Calu3 (cell line): ENCODE measurements around the gene ETS1. TPM values are rescaled to one million over a fixed set of nuclear protein-coding genes. Genes with fewer than 3 reads are reported as not detected.

ENCODE experiments used
- BruUV-seq: library from RNA; stranded (reverse); fragments of 400-500 nt; replicated peaks from 2 replicates; lab custom pipeline; 2021; lab: Mats Ljungman, UMichigan
- CTCF ChIA-PET: fragments of 300-600 bp; sonication (Branson Sonifier 250); formaldehyde crosslinking; loops from one replicate; lab custom pipeline; 2022; ENCODE audit warnings: antibody characterized with exemption; lab: Charles Lee
- DNase-seq: peaks from one replicate; pipeline ENCODE4 v3.0.0; 2022
- H3K27ac Mint-ChIP-seq: one replicate; pipeline ENCODE4 v1.8.0; 2022; ENCODE audit warnings: mixed read lengths; ENCODE audit not compliant: unreplicated experiment
- H3K27me3 Mint-ChIP-seq: one replicate; pipeline ENCODE4 v1.8.0; 2022; ENCODE audit warnings: mixed read lengths; ENCODE audit not compliant: unreplicated experiment
- H3K36me3 Mint-ChIP-seq: one replicate; pipeline ENCODE4 v1.8.0; 2022; ENCODE audit warnings: mild to moderate bottlenecking, moderate library complexity, mixed read lengths; ENCODE audit not compliant: insufficient read depth, unreplicated experiment
- H3K4me1 Mint-ChIP-seq: one replicate; pipeline ENCODE4 v1.8.0; 2022; ENCODE audit warnings: mild to moderate bottlenecking, low read depth, mixed read lengths; ENCODE audit not compliant: unreplicated experiment
- H3K4me3 Mint-ChIP-seq: one replicate; pipeline ENCODE4 v1.8.0; 2022; ENCODE audit warnings: mild to moderate bottlenecking, low read depth, moderate library complexity, mixed read lengths; ENCODE audit not compliant: unreplicated experiment
- H3K9me3 Mint-ChIP-seq: one replicate; pipeline ENCODE4 v1.8.0; 2022; ENCODE audit warnings: low read depth, mixed read lengths; ENCODE audit not compliant: unreplicated experiment
- intact Hi-C: fragments of 100-400 bp; cut with micrococcal nuclease; formaldehyde crosslinking; loops from one replicate; pipeline ENCODE4 v1.10.0; 2022; ENCODE audit not compliant: unreplicated experiment
- total RNA-seq: library from RNA; stranded (reverse); gene quantifications from 2 replicates; pipeline ENCODE4 v1.2.3, GENCODE V29; 2022
- TF ChIP-seq, protein P1 (sequence below): fragments of 200-600 bp; IDR thresholded peaks from one replicate; pipeline ENCODE4 v1.8.0; 2022; ENCODE audit warnings: antibody characterized with exemption; ENCODE audit not compliant: unreplicated experiment

Gene ETS1
- total RNA-seq, 1 experiment from 2014 or later, result 38.4 TPM

DNA sequence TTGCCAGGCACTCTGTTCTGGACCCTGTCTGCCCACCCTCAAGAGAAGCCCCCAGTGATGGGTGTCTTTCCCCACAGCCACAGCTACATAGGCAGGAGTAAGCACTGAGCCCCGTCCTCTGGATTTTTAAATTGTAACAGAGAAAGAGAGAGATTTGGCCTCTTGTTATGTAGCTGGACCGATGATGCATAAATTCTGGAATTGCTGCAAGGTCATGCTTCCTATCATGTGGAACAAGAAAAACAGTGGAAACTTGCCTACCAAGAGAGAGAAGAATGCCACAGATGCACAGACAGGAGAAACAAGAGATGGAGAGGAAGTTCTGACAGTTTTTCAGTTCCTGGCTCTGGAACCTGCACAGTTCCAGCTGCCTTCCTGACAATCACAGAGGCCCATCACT, 150.2 kb downstream of the ETS1 start:
- H3K4me1 Mint-ChIP-seq, result no peaks in the 10 kb centered on the region
- no peak for DNase-seq
- no peak overlapping the region for H3K27ac Mint-ChIP-seq
- BruUV-seq, result no TSS peak
- H3K36me3 Mint-ChIP-seq, result no peaks in the 10 kb centered on the region
- intact Hi-C loops, result no loop called here
- H3K27me3 Mint-ChIP-seq, result no peaks in the 10 kb centered on the region
- H3K9me3 Mint-ChIP-seq, result peaks cover 2% of the 10 kb centered on the region
- H3K4me3 Mint-ChIP-seq, result no peak overlapping the region
- TF ChIP-seq, protein P1, sequence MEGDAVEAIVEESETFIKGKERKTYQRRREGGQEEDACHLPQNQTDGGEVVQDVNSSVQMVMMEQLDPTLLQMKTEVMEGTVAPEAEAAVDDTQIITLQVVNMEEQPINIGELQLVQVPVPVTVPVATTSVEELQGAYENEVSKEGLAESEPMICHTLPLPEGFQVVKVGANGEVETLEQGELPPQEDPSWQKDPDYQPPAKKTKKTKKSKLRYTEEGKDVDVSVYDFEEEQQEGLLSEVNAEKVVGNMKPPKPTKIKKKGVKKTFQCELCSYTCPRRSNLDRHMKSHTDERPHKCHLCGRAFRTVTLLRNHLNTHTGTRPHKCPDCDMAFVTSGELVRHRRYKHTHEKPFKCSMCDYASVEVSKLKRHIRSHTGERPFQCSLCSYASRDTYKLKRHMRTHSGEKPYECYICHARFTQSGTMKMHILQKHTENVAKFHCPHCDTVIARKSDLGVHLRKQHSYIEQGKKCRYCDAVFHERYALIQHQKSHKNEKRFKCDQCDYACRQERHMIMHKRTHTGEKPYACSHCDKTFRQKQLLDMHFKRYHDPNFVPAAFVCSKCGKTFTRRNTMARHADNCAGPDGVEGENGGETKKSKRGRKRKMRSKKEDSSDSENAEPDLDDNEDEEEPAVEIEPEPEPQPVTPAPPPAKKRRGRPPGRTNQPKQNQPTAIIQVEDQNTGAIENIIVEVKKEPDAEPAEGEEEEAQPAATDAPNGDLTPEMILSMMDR, result no peak
- CTCF ChIA-PET, result interaction anchor here (0.6 kb wide), 1 partner anchor 1311 kb away, joined by 3 read pairs; no protein-coding TSS in a partner anchor

DNA sequence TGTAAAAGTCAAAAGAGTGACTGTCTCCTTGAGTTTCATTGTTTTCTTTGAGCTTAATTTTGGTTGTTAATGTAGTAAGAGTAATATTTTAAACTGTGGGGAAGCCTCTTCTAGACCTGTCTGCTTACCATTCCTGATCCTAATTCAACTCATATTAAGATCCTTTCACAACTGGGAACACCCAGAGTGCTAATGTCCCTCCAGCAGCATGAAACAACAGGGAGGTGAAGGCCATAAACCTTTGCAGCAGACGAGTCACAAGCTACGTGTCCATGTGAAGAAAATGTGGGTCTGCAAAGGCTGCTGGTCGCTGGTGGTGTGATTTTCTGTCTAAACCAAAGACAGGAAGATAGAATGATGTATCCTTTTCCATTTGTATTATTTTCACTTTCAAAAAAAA, 152.5 kb downstream of the ETS1 start:
- no TSS peak for BruUV-seq
- Mint-ChIP-seq H3K27ac (no peak overlapping the region), H3K4me3 (no peak overlapping the region), H3K4me1 (no peaks in the 10 kb centered on the region), H3K27me3 (no peaks in the 10 kb centered on the region), H3K9me3 (no peaks in the 10 kb centered on the region), H3K36me3 (no peaks in the 10 kb centered on the region)
- CTCF ChIA-PET, result no interaction called here
- TF ChIP-seq, protein P1, result no peak
- intact Hi-C loops, result no loop called here
- no peak for DNase-seq

DNA sequence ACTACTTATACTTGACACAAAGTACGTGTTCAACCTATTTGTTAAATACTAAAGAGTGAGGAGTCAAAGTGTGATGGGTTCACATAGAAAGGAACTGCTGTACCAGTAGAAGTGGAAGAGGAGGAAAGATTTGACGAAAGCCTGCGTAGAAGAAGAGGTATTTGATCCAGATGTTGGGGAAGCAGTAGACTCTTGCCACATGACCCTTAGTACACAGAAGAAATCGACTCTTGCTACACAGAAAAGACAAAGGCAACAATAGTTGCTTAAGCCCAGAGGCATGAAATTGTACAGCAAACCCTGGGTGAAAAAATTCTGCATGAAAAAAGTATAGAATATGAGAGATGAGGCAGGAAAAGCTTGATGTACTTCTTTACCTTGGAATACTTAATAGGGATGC, 152.9 kb downstream of the ETS1 start:
- no peak overlapping the region for H3K27ac Mint-ChIP-seq
- no peak overlapping the region for H3K4me3 Mint-ChIP-seq
- no peaks in the 10 kb centered on the region for H3K27me3 Mint-ChIP-seq
- no peaks in the 10 kb centered on the region for H3K36me3 Mint-ChIP-seq
- intact Hi-C loops, result no loop called here
- no peak for DNase-seq
- CTCF ChIA-PET, result no interaction called here
- no TSS peak for BruUV-seq
- H3K4me1 Mint-ChIP-seq, result no peaks in the 10 kb centered on the region
- H3K9me3 Mint-ChIP-seq, result no peaks in the 10 kb centered on the region
- TF ChIP-seq, protein P1, result no peak

DNA sequence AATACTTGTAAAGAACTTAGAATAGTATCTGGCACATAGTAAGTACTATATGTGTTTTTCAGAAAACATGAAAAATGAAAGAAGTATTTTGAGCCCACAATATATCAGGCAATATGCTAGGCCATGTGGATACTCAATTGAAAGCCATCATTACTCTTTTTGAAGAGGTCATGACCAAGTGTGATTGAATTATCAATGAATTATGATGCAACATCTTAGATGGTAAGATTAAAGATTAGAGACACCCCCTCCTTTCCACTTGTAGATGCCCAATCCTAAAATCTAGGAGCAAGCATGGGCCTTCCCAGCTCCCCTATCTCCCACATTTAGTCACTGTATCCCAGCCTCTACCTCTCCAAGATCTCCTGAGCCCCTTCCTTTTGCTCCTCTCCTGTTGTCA, 154.4 kb downstream of the ETS1 start:
- BruUV-seq, result no TSS peak
- no peaks in the 10 kb centered on the region for H3K4me1 Mint-ChIP-seq
- TF ChIP-seq, protein P1, result no peak
- no peaks in the 10 kb centered on the region for H3K36me3 Mint-ChIP-seq
- H3K27ac Mint-ChIP-seq, result no peak overlapping the region
- DNase-seq, result no peak
- no peaks in the 10 kb centered on the region for H3K27me3 Mint-ChIP-seq
- H3K9me3 Mint-ChIP-seq, result no peaks in the 10 kb centered on the region
- no peak overlapping the region for H3K4me3 Mint-ChIP-seq
- CTCF ChIA-PET, result no interaction called here
- intact Hi-C loops, result no loop called here
